GM18870 (cell line): ENCODE results near the gene HDAC4.

Experiments
- ATAC-seq: cut with Tn5 transposase; IDR thresholded peaks from one replicate; pipeline ENCODE4 v1.9.1; 2021; ENCODE audit warnings: moderate library complexity; ENCODE audit not compliant: unreplicated experiment

The HDAC4 gene

GRCh38 chr2:239148495-239149200 lies 252.2 kb downstream of the HDAC4 start:
- no peak for ATAC-seq

- no peak for ATAC-seq
Measured at GRCh38 chr2:239147376-239147775, 253.4 kb downstream of the HDAC4 start.

- no peak for ATAC-seq
Measured at GRCh38 chr2:239146741-239147181, 254.1 kb downstream of the HDAC4 start.

GRCh38 chr2:239146011-239146641 lies 254.7 kb downstream of the HDAC4 start:
- no peak for ATAC-seq

GRCh38 chr2:239145601-239146000 lies 255.2 kb downstream of the HDAC4 start:
- no peak for ATAC-seq

- no peak for ATAC-seq
Measured at GRCh38 chr2:239145106-239145505, 255.7 kb downstream of the HDAC4 start.

GRCh38 chr2:239144713-239144999 lies 256.2 kb downstream of the HDAC4 start:
- no peak for ATAC-seq

- no peak for ATAC-seq
Measured at GRCh38 chr2:239143858-239144712, 256.7 kb downstream of the HDAC4 start.

- ATAC-seq = no peak
Measured at GRCh38 chr2:239142806-239143205, 258.0 kb downstream of the HDAC4 start.

GRCh38 chr2:239142296-239142695 lies 258.5 kb downstream of the HDAC4 start:
- ATAC-seq = no peak

GRCh38 chr2:239141021-239141760 lies 259.6 kb downstream of the HDAC4 start:
- ATAC-seq = no peak

GRCh38 chr2:239140346-239141020 lies 260.3 kb downstream of the HDAC4 start:
- ATAC-seq = no peak

GRCh38 chr2:239139566-239139965 lies 261.3 kb downstream of the HDAC4 start:
- no peak for ATAC-seq

GRCh38 chr2:239139101-239139500 lies 261.7 kb downstream of the HDAC4 start:
- no peak for ATAC-seq

GRCh38 chr2:239138610-239139009 lies 262.2 kb downstream of the HDAC4 start:
- ATAC-seq = no peak

- ATAC-seq = no peak
Measured at GRCh38 chr2:239137898-239138283, 262.9 kb downstream of the HDAC4 start.

GRCh38 chr2:239137165-239137897 lies 263.5 kb downstream of the HDAC4 start:
- ATAC-seq = no peak

- ATAC-seq = no peak
Measured at GRCh38 chr2:239136762-239137161, 264.1 kb downstream of the HDAC4 start.

GRCh38 chr2:239136203-239136602 lies 264.6 kb downstream of the HDAC4 start:
- no peak for ATAC-seq

- no peak for ATAC-seq
Measured at GRCh38 chr2:239135531-239135930, 265.3 kb downstream of the HDAC4 start.
